ACHN (cell line): ENCODE results near the gene SFMBT2.
"Not testable (repeated sequence)": the region's sequence is repeated elsewhere in the genome, so short reads cannot be mapped to it uniquely, and the experiment has no call there.

Experiments
- DNase-seq: peaks from one replicate; pipeline ENCODE4 v3.0.0-alpha.2; 2015
- in situ Hi-C: cut with HindIII; loops from 2 replicates; pipeline ENCODE4 v1.10.0; 2017; ENCODE audit warnings: low sequenced_read_pairs, low pct_ligation_motif_present, low pct_unique_long_range_greater_than_20kb

Gene SFMBT2

GRCh38 chr10:7407368-7408290, 3.2 kb downstream of the SFMBT2 start:
- no peak for DNase-seq
- in situ Hi-C loops = no loop called here

GRCh38 chr10:7406712-7407333, 4.0 kb downstream of the SFMBT2 start:
- in situ Hi-C loops = no loop called here
- DNase-seq = no peak

DNA sequence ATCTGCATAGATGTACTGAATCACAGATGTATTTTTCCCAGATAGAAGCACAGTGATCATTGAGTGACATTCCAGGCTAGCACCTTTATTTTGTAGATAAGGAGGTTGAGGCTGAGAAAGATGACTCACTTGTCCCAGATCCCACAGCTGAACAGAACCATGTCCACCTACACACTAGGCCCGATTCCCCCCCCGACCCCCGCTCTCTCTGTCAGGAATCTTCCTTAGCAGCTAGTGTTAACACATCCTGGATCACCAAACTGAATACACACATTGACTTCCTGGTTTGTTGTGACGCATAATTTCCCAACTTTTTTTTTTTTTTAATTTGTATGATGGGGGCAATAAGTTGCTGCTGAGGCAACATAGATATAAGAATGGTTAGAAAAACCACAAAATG, 5.2 kb downstream of the SFMBT2 start:
- in situ Hi-C loops = no loop called here
- no peak for DNase-seq

- in situ Hi-C loops = no loop called here
- DNase-seq = no peak
These were observed 7.2 kb downstream of the SFMBT2 start for GRCh38 chr10:7403620-7404019.

DNA sequence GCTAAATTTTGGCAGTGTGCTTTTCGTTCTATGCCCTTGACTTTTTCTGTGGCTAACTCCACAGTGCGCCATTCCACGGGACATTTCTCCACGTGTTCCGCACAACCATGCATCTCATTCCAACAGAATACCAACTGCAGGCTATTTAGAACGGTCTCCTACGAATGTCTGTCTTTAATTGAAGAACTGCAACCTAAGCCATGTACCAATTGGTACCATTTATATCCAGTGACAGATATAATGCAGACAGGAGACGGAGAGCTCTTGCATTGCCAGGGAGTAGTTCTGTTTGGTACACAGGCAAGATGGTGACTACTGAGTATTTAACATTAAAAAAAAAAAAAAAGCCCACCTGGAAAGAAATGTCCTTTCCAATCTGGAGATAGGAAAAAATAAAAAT, 9.1 kb downstream of the SFMBT2 start:
- in situ Hi-C loops = no loop called here

GRCh38 chr10:7401156-7401555, 9.7 kb downstream of the SFMBT2 start:
- DNase-seq = no peak
- in situ Hi-C loops = no loop called here

More for the DNA sequence above, 9.1 kb downstream of the SFMBT2 start:
- DNase-seq = no peak

GRCh38 chr10:7400068-7400715, 10.6 kb downstream of the SFMBT2 start:
- no peak for DNase-seq
- in situ Hi-C loops = no loop called here

DNA sequence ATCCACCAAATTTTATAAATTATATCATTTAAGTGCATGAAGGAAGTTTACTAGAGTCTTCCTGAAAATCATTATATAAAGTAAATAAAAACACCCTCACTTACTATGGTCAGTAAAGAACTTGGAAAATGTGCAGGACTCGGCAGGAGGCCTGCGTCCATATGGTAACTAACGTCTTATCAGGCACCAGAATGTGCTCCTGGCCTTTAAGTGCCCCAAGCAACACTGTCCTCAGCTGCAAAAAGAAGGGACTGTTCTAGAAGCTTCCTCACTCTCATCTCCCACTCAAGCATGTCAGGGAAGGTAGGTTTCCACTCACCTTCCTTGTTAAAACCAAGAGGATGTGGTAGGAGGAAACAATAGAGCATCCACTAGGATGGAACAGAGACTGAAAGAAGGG, 11.3 kb downstream of the SFMBT2 start:
- in situ Hi-C loops = no loop called here

DNA sequence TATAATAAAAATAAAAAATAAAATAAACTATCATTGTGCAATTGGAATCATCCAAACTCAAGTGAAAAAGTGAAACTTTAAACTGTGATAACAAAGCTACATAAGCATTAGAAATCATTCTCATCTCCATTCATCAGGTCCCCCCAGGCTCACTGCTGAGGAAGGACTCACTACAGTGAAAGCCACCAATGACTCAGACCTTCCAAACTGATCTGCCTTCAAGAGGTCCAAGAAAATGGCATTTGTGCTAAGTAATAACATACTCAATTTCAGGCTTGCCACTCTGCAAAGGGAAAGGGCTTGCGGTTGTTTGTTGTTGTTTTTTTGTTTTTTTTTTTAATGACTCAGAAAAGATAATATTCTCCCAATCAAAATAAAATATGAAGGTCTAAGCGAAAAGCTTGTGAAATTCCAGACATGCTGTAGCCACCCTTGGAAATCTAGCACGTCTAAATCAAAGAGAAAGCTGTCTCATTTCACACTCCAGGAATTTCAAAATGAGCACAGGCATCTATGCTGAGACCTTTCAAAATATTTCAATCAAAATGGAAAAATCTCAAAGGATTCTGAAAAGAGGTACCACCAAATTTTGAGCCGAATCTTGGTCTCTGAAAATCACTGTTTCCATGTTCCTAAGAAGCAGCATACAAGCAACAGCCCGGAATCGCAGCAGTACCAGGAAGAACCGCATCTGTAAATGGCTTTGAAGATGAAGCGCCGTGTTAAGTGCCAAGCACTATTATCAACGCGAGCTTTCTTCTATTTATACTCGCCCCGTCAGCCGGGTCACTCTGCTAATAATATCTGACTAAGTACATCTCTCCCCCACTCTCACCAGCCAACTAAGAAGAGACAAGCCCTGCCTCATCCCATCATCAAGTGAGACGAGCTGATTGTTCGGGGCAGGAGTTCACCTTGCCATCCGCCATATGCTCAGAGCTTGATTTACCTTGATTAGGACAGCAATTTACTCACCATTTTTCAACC, 13.5 kb downstream of the SFMBT2 start:
- in situ Hi-C loops = no loop called here

More for the DNA sequence above, 11.3 kb downstream of the SFMBT2 start:
- no peak for DNase-seq

DNA sequence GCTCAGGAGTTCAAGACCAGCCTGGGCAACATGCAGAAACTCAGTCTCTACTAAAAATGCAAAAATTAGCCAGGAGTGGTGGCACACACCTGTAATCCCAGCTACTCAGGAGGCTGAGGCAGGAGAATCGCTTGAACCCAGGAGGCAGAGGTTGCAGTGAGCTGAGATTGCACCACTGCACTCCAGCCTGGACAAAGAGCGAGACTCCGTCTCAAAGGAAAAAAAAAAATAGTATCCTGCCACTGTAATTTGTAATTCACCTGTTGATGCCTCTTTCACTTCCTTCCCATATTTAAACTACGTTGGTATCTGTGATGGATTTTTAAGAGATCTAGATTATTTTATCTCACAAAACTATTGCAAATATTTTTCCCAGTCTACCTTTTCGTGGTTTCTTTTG, 18.5 kb downstream of the SFMBT2 start:
- in situ Hi-C loops, DNase-seq: not testable (repeated sequence)

More for the DNA sequence above, 13.5 kb downstream of the SFMBT2 start:
- DNase-seq = no peak

GRCh38 chr10:7391748-7392147, 19.1 kb downstream of the SFMBT2 start:
- in situ Hi-C loops = no loop called here
- DNase-seq = no peak

DNA sequence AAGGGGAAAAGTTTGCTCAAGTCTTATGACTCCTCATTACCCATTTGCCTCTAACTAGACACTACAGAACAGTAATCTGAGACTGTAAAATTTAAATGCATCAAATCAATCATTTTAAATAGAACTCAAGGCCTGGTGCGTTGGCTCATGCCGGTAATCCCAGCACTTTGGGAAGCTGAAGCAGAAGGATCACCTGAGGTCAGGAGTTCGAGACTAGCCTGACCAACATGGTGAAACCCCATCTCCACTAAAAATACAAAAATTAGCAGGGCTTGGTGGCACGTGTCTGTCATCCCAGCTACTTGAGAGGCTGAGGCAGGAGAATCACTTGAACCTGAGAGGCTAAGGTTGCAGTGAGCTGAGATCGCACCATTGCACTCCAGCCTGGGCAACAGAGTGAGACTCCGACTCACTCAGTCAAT, 20.1 kb downstream of the SFMBT2 start:
- in situ Hi-C loops, DNase-seq: not testable (repeated sequence)

- in situ Hi-C loops = no loop called here
These were observed 21.0 kb downstream of the SFMBT2 start for GRCh38 chr10:7389844-7390243.

DNA sequence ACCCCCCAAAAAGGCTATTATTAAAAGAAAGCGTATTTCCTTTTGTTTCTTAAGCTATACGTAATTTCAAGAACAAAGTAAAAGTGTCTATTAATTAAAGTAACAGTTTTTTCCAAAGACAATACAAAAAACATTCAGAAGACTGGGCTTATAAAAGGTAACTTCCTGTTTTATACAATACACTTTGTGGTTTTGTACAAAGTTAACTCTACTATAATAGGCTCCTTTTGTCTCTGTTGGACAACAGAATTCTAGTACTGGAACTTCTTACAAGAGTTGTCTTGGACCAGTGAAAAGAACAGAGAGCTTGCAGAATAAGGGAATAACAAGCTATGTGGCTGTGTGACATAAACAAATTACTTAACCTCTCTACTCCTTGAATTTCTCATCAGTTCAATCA, 21.5 kb downstream of the SFMBT2 start:
- in situ Hi-C loops = no loop called here
- no peak for DNase-seq

More at GRCh38 chr10:7389844-7390243, 21.0 kb downstream of the SFMBT2 start:
- DNase-seq = no peak

GRCh38 chr10:7388602-7389001, 22.2 kb downstream of the SFMBT2 start:
- in situ Hi-C loops = no loop called here
- no peak for DNase-seq

GRCh38 chr10:7388149-7388548, 22.7 kb downstream of the SFMBT2 start:
- in situ Hi-C loops = not testable (repeated sequence)

DNA sequence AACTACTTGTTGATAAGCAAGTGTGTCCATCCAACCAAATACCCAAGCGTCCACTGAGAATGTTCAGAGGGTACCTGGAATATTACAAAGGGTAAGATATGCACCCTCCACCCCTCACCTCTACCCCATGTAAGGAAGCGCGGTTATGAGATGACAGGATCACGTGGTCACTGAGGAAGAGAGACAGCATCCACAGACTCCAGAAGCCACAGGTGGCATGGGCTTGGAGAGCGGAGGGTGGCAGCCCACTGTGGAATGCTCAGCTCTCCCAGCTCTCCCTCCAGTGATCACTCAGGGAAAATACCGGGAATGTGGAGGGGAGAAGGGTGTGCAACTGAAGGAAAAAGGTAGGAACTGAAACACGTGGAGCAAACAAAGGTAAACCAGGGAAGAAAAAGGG, 25.7 kb downstream of the SFMBT2 start:
- no peak for DNase-seq
- in situ Hi-C loops = no loop called here

More at GRCh38 chr10:7388149-7388548, 22.7 kb downstream of the SFMBT2 start:
- not testable (repeated sequence) for DNase-seq

GRCh38 chr10:7383442-7383841, 27.4 kb downstream of the SFMBT2 start:
- DNase-seq = no peak
- in situ Hi-C loops = no loop called here
